Measurements from ENCODE around the gene CYBB.

Gene CYBB

DNA sequence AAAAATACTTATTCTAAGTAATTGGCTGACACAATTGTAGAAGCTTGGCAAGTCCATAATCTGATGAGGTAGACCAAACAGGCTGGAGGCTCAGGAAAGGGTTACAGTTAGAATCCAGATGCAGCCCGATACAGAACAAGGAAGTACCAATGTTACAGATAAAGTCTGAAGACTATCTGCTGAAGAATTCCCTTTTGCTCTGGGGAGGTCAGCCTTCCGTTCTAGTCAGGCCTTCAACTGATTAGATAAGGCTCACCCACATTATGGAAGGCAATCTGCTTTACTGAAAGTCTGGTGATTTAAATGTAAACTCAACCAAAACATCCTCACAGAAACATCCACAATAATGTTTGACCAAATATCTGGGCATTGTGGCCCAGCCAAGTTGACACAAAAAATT is 74.9 kb downstream of the CYBB start:
- no peak overlapping the region for H3K4me3 ChIP-seq (replicated peaks; ENCODE audit: low read depth, low read length)
- DNase-seq (ENCODE audit: extremely low read depth, low read depth), result no peak
- TF ChIP-seq, protein P1, sequence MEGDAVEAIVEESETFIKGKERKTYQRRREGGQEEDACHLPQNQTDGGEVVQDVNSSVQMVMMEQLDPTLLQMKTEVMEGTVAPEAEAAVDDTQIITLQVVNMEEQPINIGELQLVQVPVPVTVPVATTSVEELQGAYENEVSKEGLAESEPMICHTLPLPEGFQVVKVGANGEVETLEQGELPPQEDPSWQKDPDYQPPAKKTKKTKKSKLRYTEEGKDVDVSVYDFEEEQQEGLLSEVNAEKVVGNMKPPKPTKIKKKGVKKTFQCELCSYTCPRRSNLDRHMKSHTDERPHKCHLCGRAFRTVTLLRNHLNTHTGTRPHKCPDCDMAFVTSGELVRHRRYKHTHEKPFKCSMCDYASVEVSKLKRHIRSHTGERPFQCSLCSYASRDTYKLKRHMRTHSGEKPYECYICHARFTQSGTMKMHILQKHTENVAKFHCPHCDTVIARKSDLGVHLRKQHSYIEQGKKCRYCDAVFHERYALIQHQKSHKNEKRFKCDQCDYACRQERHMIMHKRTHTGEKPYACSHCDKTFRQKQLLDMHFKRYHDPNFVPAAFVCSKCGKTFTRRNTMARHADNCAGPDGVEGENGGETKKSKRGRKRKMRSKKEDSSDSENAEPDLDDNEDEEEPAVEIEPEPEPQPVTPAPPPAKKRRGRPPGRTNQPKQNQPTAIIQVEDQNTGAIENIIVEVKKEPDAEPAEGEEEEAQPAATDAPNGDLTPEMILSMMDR (IDR thresholded peaks at IDR 0.05; ENCODE audit: low read depth, low read length, missing control alignments), result no peak

DNA sequence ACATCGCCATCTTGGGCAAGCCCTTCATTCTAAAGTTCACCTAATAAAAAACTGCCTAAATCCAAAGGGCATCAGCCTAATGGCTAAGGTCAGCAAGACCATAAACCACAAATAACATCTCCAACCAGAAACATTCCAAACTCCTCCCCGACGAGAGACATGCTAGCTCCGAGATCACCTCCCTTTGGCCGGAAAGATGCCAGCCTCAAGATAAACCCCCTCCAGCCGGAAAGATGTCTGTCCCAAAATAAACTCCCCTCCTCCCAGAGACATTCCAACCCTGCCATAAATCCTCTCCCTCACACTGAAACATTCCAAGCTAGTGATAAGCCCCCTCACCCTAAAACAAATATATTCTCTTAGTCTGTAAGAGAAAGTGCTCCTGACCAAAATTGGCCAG is 80.9 kb downstream of the CYBB start:
- H3K4me3 ChIP-seq (replicated peaks; ENCODE audit: low read depth, low read length), result no peak overlapping the region
- TF ChIP-seq, protein P1 (IDR thresholded peaks at IDR 0.05; ENCODE audit: low read depth, low read length, missing control alignments), result no peak
- no peak for DNase-seq (ENCODE audit: extremely low read depth, low read depth)

GRCh38 chrX:37862851-37863250 is 83.0 kb downstream of the CYBB start:
- H3K4me3 ChIP-seq (replicated peaks; ENCODE audit: low read depth, low read length), result no peak overlapping the region
- TF ChIP-seq, protein P1 (IDR thresholded peaks at IDR 0.05; ENCODE audit: low read depth, low read length, missing control alignments), result no peak
- no peak for DNase-seq (ENCODE audit: extremely low read depth, low read depth)
